Measurements from ENCODE around the gene ANKRD39. TPM values are rescaled to one million over a fixed set of nuclear protein-coding genes. Genes with fewer than 3 reads are reported as not detected.

ANKRD39 gene
- total and polyA plus RNA-seq, 9 of the 15 experiments (the other 6 are each of a cell fraction or from before 2014, with no cell fraction given), result 8.2 to 33.1 (median 23.8) TPM

GRCh38 chr2:96809951-96810782, 47.6 kb downstream of the ANKRD39 start (continued):
- TF ChIP-seq CBX8 (IDR thresholded peaks at IDR 0.05; ENCODE audit: borderline replicate concordance, extremely low read depth, low read depth, low read length, poor library complexity, severe bottlenecking) (no peak), ZNF280A (IDR thresholded peaks at IDR 0.05; ENCODE audit: low read depth, partially characterized antibody) (no peak), HMG20A (CRISPR knock-in tag; conservative IDR thresholded peaks at IDR 0.05) (no peak), ZNF232 (CRISPR knock-in tag; IDR thresholded peaks at IDR 0.05) (no peak), SMARCB1 (IDR thresholded peaks at IDR 0.05; ENCODE audit: insufficient read length, low read depth) (no peak), ZNF668 (CRISPR knock-in tag; IDR thresholded peaks at IDR 0.05) (no peak), SP1 (CRISPR knock-in tag; IDR thresholded peaks at IDR 0.05) (no peak), CCAR2 (IDR thresholded peaks at IDR 0.05; ENCODE audit: low read depth, low read length) (no peak), SAFB (IDR thresholded peaks at IDR 0.05; ENCODE audit: borderline replicate concordance, low read depth, low read length) (no peak), ARID2 (IDR thresholded peaks at IDR 0.05) (no peak), ZNF778 (CRISPR knock-in tag; IDR thresholded peaks at IDR 0.05) (no peak), ZNF780A (CRISPR knock-in tag; IDR thresholded peaks at IDR 0.05) (no peak)
- TF ChIP-seq, protein P1, sequence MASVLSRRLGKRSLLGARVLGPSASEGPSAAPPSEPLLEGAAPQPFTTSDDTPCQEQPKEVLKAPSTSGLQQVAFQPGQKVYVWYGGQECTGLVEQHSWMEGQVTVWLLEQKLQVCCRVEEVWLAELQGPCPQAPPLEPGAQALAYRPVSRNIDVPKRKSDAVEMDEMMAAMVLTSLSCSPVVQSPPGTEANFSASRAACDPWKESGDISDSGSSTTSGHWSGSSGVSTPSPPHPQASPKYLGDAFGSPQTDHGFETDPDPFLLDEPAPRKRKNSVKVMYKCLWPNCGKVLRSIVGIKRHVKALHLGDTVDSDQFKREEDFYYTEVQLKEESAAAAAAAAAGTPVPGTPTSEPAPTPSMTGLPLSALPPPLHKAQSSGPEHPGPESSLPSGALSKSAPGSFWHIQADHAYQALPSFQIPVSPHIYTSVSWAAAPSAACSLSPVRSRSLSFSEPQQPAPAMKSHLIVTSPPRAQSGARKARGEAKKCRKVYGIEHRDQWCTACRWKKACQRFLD (CRISPR knock-in tag; IDR thresholded peaks at IDR 0.05), result peak; percentile 29; the same call in 1 of the 2 replicates
- TF ChIP-seq, protein P2, sequence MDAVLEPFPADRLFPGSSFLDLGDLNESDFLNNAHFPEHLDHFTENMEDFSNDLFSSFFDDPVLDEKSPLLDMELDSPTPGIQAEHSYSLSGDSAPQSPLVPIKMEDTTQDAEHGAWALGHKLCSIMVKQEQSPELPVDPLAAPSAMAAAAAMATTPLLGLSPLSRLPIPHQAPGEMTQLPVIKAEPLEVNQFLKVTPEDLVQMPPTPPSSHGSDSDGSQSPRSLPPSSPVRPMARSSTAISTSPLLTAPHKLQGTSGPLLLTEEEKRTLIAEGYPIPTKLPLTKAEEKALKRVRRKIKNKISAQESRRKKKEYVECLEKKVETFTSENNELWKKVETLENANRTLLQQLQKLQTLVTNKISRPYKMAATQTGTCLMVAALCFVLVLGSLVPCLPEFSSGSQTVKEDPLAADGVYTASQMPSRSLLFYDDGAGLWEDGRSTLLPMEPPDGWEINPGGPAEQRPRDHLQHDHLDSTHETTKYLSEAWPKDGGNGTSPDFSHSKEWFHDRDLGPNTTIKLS (IDR thresholded peaks at IDR 0.05; ENCODE audit: borderline replicate concordance, low read depth), result no peak

Measured in K562 (cell line).